ENCODE measurements around the gene SDC3. TPM values are rescaled to one million over a fixed set of nuclear protein-coding genes. Genes with fewer than 3 reads are reported as not detected.
A peak's percentile ranks its signal among the peaks of the same experiment; 100 is the strongest.

SDC3 gene
- total RNA-seq (10 to 100 TPM; 23.9 to 41.8 TPM), polyA plus RNA-seq (10 to 100 TPM; 21.2 to 23.5 TPM)
- long read RNA-seq, donor 1, full-length matches to known transcripts, result 18 of 34 reads
- long read RNA-seq, donor 1, partial matches to known transcripts, result 16 of 34 reads
- long read RNA-seq, donor 1, other reads (novel, unspliced or antisense), result 0 of 34 reads
- long read RNA-seq, donor 2, full-length matches to known transcripts, result 13 of 13 reads
- long read RNA-seq, donor 2, partial matches to known transcripts, result 0 of 13 reads
- long read RNA-seq, donor 2, other reads (novel, unspliced or antisense), result 0 of 13 reads
- long read RNA-seq, donor 3, full-length matches to known transcripts, result 12 of 17 reads
- long read RNA-seq, donor 3, partial matches to known transcripts, result 5 of 17 reads
- long read RNA-seq, donor 3, other reads (novel, unspliced or antisense), result 0 of 17 reads
- long read RNA-seq, donor 4, full-length matches to known transcripts, result 5 of 14 reads
- long read RNA-seq, donor 4, partial matches to known transcripts, result 9 of 14 reads
- long read RNA-seq, donor 4, other reads (novel, unspliced or antisense), result 0 of 14 reads
- long read RNA-seq, donor 5, full-length matches to known transcripts, result 22 of 49 reads
- long read RNA-seq, donor 5, partial matches to known transcripts, result 27 of 49 reads
- long read RNA-seq, donor 5, other reads (novel, unspliced or antisense), result 0 of 49 reads

DNA sequence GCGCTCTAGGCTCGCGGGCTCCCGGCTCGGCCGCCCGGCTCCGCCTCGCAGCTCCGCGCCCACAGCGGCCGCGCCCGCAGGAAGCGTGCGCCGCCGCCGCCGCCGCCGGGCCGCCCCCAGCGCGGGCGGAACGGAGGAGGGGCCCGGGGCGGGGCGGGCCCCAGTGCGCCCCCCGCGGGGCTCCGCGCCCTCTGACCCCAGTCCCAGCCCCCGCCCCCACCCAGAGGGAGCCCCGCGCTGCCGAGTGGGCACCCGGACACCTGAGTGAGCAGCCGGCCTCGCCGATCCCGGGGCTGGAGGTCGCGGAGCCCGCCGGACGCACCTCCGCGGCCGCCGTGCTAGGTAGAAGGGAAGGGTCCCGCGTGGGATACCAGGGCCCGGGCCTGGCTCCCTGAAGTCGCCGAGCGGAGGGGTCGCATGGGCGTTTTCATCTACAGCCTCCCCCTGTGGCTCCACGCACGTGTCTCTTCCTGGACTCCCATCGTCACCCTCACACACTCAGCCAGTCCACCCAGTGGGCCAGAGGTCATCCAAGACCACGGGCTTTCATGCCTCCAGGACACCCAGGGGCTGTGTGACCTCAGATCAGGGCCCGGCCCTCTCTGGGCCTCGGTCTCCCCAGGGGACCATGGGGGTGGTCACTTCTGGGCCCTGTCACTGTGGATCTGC, at the start of gene SDC3:
Gene SDC3 (minus strand): TSS at position 63 of the 669 bp plus-strand sequence. CDS start 172 bp downstream, outside the sequence.
- DNase-seq (peak in 1 of 3 donors; percentile 63), ATAC-seq (ENCODE audit: insufficient read depth, low FRiP score) (peak; percentile 50)
- Histone ChIP-seq H3K4me3 (peak within 1 kb of the TSS; percentile 55), H3K4me1 (ENCODE audit: control insufficient read depth in 5 of 5, insufficient read depth in 5 of 5, low read length in 5 of 5) (peaks cover 0 to 20% (median 12%) of the 10 kb centered on the region in 5 donors), H3K9ac (ENCODE audit: insufficient read depth in 1 of 2, low read length in 2 of 2) (peak within 1 kb of the TSS in 1 of 2 donors; percentile 51), H3K9me3 (ENCODE audit: control insufficient read depth in 4 of 4, insufficient read depth in 3 of 4, low read length in 3 of 4) (no peaks in the 10 kb centered on the region), H3K36me3 (ENCODE audit: control insufficient read depth in 4 of 4, insufficient read depth in 4 of 4, low read length in 4 of 4) (no peaks in the 10 kb centered on the region), H3K27me3 (ENCODE audit: control insufficient read depth in 3 of 3, insufficient read depth in 3 of 3, low read length in 2 of 3) (no peaks in the 10 kb centered on the region), H3K27ac (ENCODE audit: low read depth in 1 of 2, low read length in 1 of 2) (peak within 1 kb of the TSS; percentile 26 to 51)
- TF ChIP-seq, protein P1, sequence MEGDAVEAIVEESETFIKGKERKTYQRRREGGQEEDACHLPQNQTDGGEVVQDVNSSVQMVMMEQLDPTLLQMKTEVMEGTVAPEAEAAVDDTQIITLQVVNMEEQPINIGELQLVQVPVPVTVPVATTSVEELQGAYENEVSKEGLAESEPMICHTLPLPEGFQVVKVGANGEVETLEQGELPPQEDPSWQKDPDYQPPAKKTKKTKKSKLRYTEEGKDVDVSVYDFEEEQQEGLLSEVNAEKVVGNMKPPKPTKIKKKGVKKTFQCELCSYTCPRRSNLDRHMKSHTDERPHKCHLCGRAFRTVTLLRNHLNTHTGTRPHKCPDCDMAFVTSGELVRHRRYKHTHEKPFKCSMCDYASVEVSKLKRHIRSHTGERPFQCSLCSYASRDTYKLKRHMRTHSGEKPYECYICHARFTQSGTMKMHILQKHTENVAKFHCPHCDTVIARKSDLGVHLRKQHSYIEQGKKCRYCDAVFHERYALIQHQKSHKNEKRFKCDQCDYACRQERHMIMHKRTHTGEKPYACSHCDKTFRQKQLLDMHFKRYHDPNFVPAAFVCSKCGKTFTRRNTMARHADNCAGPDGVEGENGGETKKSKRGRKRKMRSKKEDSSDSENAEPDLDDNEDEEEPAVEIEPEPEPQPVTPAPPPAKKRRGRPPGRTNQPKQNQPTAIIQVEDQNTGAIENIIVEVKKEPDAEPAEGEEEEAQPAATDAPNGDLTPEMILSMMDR (IDR thresholded peaks at IDR 0.05; ENCODE audit: control extremely low read depth, extremely low read depth), result no peak
- 3% methylated on average over 33 to 68 of the region's 68 CpGs for WGBS, 2 donors

DNA sequence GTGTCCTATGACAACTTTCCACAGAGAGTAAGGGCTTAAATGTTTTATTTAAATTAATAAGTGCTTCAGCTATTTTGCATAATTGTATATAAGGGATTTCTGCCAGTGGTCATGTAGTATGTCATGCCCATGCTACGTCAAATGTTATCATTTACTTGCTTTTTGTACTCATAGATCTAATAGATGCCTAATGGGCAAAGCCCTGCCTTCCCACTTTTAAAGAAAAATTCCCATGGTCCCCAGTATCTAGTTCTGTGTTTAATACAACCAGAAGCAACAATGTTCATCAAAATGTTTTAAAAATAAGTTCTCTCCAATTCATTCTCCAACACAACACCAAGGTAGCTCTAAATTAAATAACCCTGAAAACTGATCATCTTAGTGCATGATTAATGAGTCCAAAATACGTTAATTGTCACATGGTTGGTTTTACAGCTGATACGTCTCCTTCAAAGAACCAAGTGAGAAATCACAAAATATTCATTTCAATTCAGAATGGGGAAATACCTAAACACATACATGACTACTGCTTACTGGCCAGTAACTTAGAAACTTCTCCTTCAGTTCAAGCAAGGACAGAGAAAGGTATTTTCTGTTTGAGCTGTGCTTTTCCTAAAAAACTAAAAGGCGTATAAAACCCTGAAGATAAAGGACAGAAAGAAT, 49.1 kb upstream of the SDC3 start:
- no peak for DNase-seq

GRCh38 chr1:30955448-30956015, 47.0 kb upstream of the SDC3 start:
- no peak for DNase-seq
- Histone ChIP-seq H3K27me3 (ENCODE audit: control insufficient read depth in 3 of 3, insufficient read depth in 3 of 3, low read length in 2 of 3) (no peaks in the 10 kb centered on the region), H3K9ac (ENCODE audit: insufficient read depth in 1 of 2, low read length in 2 of 2) (no peak overlapping the region), H3K36me3 (ENCODE audit: control insufficient read depth in 4 of 4, insufficient read depth in 4 of 4, low read length in 4 of 4) (peaks cover 14 to 53% (median 36%) of the 10 kb centered on the region in 4 donors), H3K9me3 (ENCODE audit: control insufficient read depth in 4 of 4, insufficient read depth in 3 of 4, low read length in 3 of 4) (no peaks in the 10 kb centered on the region), H3K4me1 (ENCODE audit: control insufficient read depth in 5 of 5, insufficient read depth in 5 of 5, low read length in 5 of 5) (peaks cover 0 to 2% (median 0%) of the 10 kb centered on the region in 5 donors), H3K27ac (ENCODE audit: low read depth in 1 of 2, low read length in 1 of 2) (no peak overlapping the region), H3K4me3 (no peak overlapping the region)
- ATAC-seq (ENCODE audit: insufficient read depth, low FRiP score), result no peak
- WGBS, 2 donors, result 45 to 63% methylated on average over 1 of the region's 1 CpG
- TF ChIP-seq, protein P1 (IDR thresholded peaks at IDR 0.05; ENCODE audit: control extremely low read depth, extremely low read depth), result no peak

More for the DNA sequence above, 49.1 kb upstream of the SDC3 start:
- Histone ChIP-seq H3K27ac (ENCODE audit: low read depth in 1 of 2, low read length in 1 of 2) (no peak overlapping the region), H3K9me3 (ENCODE audit: control insufficient read depth in 4 of 4, insufficient read depth in 3 of 4, low read length in 3 of 4) (no peaks in the 10 kb centered on the region), H3K4me3 (no peak overlapping the region), H3K27me3 (ENCODE audit: control insufficient read depth in 3 of 3, insufficient read depth in 3 of 3, low read length in 2 of 3) (no peaks in the 10 kb centered on the region), H3K4me1 (ENCODE audit: control insufficient read depth in 5 of 5, insufficient read depth in 5 of 5, low read length in 5 of 5) (peaks cover 0 to 2% (median 0%) of the 10 kb centered on the region in 5 donors), H3K36me3 (ENCODE audit: control insufficient read depth in 4 of 4, insufficient read depth in 4 of 4, low read length in 4 of 4) (peaks cover 10 to 43% (median 28%) of the 10 kb centered on the region in 4 donors), H3K9ac (ENCODE audit: insufficient read depth in 1 of 2, low read length in 2 of 2) (no peak overlapping the region)
- TF ChIP-seq, protein P1 (IDR thresholded peaks at IDR 0.05; ENCODE audit: control extremely low read depth, extremely low read depth), result no peak
- no peak for ATAC-seq (ENCODE audit: insufficient read depth, low FRiP score)
- WGBS, 2 donors, result 89 to 93% methylated on average over 4 of the region's 4 CpGs

Measured in lung (tissue), 16 donors.